Heart right ventricle (tissue), 16 donors: ENCODE data around the gene SLC6A8. TPM values are rescaled to one million over a fixed set of nuclear protein-coding genes. Genes with fewer than 3 reads are reported as not detected.

Experiments
- ATAC-seq, 8 donors: fragments of 200-7000 bp; cut with Tn5 transposase; one replicate each; pipeline ENCODE4 v1.9.1; 2020; ENCODE audit warnings: mild to moderate bottlenecking in 8 of 8, moderate library complexity in 8 of 8, moderate number of reproducible peaks in 1 of 8
- DNase-seq, 2 donors: peaks; one replicate each; pipeline ENCODE4 v3.0.0-alpha.2; 2020
- H3K27ac ChIP-seq, 10 donors: fragments of 200-600 bp; sonication (generic) in 2 of 10; one replicate each; pipeline versions ENCODE4 v1.5.0 to v1.8.0; 2020 to 2022; ENCODE audit warnings: mild to moderate bottlenecking in 3 of 10
- H3K27me3 ChIP-seq, 7 donors: fragments of 200-600 bp; one replicate each; pipeline ENCODE4 v1.8.0; 2021 to 2022; ENCODE audit warnings: mild to moderate bottlenecking in 2 of 7
- H3K36me3 ChIP-seq, 9 donors: fragments of 200-600 bp; sonication (generic) in 1 of 9; one replicate each; pipeline versions ENCODE4 v1.5.0 to v1.8.0; 2020 to 2022; ENCODE audit warnings: mild to moderate bottlenecking in 2 of 9
- H3K4me1 ChIP-seq, 9 donors: fragments of 200-600 bp; sonication (generic) in 1 of 9; one replicate each; pipeline versions ENCODE4 v1.5.0 to v1.8.0; 2020 to 2022; ENCODE audit warnings: mild to moderate bottlenecking in 4 of 9
- H3K4me3 ChIP-seq, 10 donors: fragments of 200-600 bp; sonication (generic) in 2 of 10; one replicate each; pipeline versions ENCODE4 v1.5.0 to v1.8.0; 2020 to 2022; ENCODE audit warnings: mild to moderate bottlenecking in 7 of 10, moderate library complexity in 2 of 10
- H3K9me3 ChIP-seq, 11 donors: fragments of 200-600 bp in 10 of 11; sonication (generic) in 2 of 11; one replicate each; pipeline versions ENCODE4 v1.5.0 to v1.8.0; 2013 to 2022; ENCODE audit warnings: mild to moderate bottlenecking in 2 of 11, control low read depth in 1 of 11, moderate library complexity in 1 of 11
- CTCF ChIP-seq, 9 donors: fragments of 200-600 bp; sonication (generic) in 2 of 9; IDR thresholded peaks; one replicate each; pipeline versions ENCODE4 v1.5.0 to v1.8.0; 2021 to 2022; ENCODE audit warnings: antibody characterized with exemption in 9 of 9, mild to moderate bottlenecking in 5 of 9, moderate library complexity in 1 of 9
- whole genome bisulfite sequencing, 2 donors: extraction: QIAGEN DNeasy Blood & Tissue Kit; methylation state at CpG; one replicate each; pipeline ENCODE4 v1.1.7; 2013; ENCODE audit warnings: inconsistent platforms in 1 of 2; 5-methylcytosine and 5-hydroxymethylcytosine counted together
- intact Hi-C, 10 donors: fragments of 100-400 bp; cut with DNase I; formaldehyde crosslinking; loops; one replicate each; pipeline versions ENCODE4 v1.11.1 to v1.14.2; 2022
- polyA plus RNA-seq, 2 donors: library from polyadenylated mRNA; stranded (reverse); fragments of 200-250 nt; gene quantifications; one replicate each; pipeline ENCODE4 v1.2.3, GENCODE V29; 2013
- total RNA-seq, 10 donors: library from RNA; stranded (reverse); fragmentation: NEBNext Ultra II Directional in 3 of 10; extraction: Animal tissue kit (Norgen Biotek cat#: 25700) in 3 of 10; gene quantifications; one replicate each; pipeline versions ENCODE4 v1.2.1 to v1.2.4, GENCODE V29; 2021 to 2023
- donor health status: Arrhythmogenic right ventricular cardiomyopathy.
- donor health status: ischemic (EF 13 %, LVEDD 7.1; RV severe dilation, severe dysfunction).
- donor health status: healthy with polysubstance abuse.
- donor health status: DM: no; HTN: yes; CAD: no.
- donor health status: DM: no; HTN: no; CAD: no.
- donor health status: ischemic (EF 25% LVEDD 6.9; RV normal size, moderate dysfunction).
- donor health status: ischemic (EF 25% LVEDD 5.7; RV mildly dilated, moderate dysfunction).
- donor health status: healthy.
- donor health status: DM: yes; HTN: yes; CAD: no.
- donor health status: Ischemic cardiomyopathy.
- donor health status: ischemic (EF 35%, LVEDD 5.7; RV mildly dilated, moderate dysfunction).
- donor health status: nonischemic (EF 11% LVEDD 7.7; RV severe dilation, severe dysfunction).
- donor health status: DM: yes; HTN: yes; CAD: no.
- donor health status: PGD.
- donor health status: ischemic (EF 29% LVEDD 5.4; RV normal size, mild dysfunction).
- donor health status: nonischemic (EF 23%, LVEDD 6.1; RV moderate dilation, normal function).

Gene SLC6A8
- total and polyA plus RNA-seq, 12 donors: 128 to 238 (median 176) TPM

GRCh38 chrX:153643431-153644351 lies 44.0 kb upstream of the SLC6A8 start:
- Histone ChIP-seq H3K27me3 (peaks cover 0 to 91% (median 60%) of the 10 kb centered on the region in 7 donors), H3K9me3 (no peaks in the 10 kb centered on the region), H3K4me3 (peak overlapping the region in 3 of 10 donors; percentile 7 to 33 (median 18)), H3K4me1 (peaks cover 0 to 30% (median 7%) of the 10 kb centered on the region in 9 donors), H3K36me3 (no peaks in the 10 kb centered on the region), H3K27ac (no peak overlapping the region)
- ATAC-seq (no peak), DNase-seq (no peak)
- intact Hi-C loops: loop anchor here in 1 of 10 donors (10.0 kb wide), 1 partner anchor 89 kb away; no protein-coding TSS in a partner anchor
- WGBS, 2 donors: 1% methylated on average over 30 to 69 of the region's 84 CpGs
- peak in 2 of 9 donors; percentile 10 to 25 for TF ChIP-seq CTCF (IDR thresholded peaks at IDR 0.05)

- Histone ChIP-seq H3K9me3 (no peaks in the 10 kb centered on the region), H3K4me1 (peaks cover 0 to 30% (median 7%) of the 10 kb centered on the region in 9 donors), H3K27ac (no peak overlapping the region), H3K27me3 (peaks cover 0 to 92% (median 67%) of the 10 kb centered on the region in 7 donors), H3K36me3 (no peaks in the 10 kb centered on the region), H3K4me3 (no peak overlapping the region)
- TF ChIP-seq CTCF (IDR thresholded peaks at IDR 0.05): no peak
- WGBS, 2 donors: 5 to 13% methylated on average over 13 to 46 of the region's 46 CpGs
- intact Hi-C loops: loop anchor here in 1 of 10 donors (10.0 kb wide), 1 partner anchor 90 kb away; no protein-coding TSS in a partner anchor
- DNase-seq (no peak), ATAC-seq (no peak)
Observed at GRCh38 chrX:153644356-153645125, 43.2 kb upstream of the SLC6A8 start.

GRCh38 chrX:153645151-153645550 lies 42.6 kb upstream of the SLC6A8 start:
- Histone ChIP-seq H3K4me3 (no peak overlapping the region), H3K9me3 (no peaks in the 10 kb centered on the region), H3K36me3 (no peaks in the 10 kb centered on the region), H3K27me3 (peaks cover 0 to 89% (median 67%) of the 10 kb centered on the region in 7 donors), H3K27ac (no peak overlapping the region), H3K4me1 (peaks cover 0 to 30% (median 7%) of the 10 kb centered on the region in 9 donors)
- TF ChIP-seq CTCF (IDR thresholded peaks at IDR 0.05): no peak
- ATAC-seq (no peak), DNase-seq (no peak)
- 50 to 63% methylated on average over 2 to 6 of the region's 6 CpGs for WGBS, 2 donors
- intact Hi-C loops: loop anchor here in 1 of 10 donors (10.0 kb wide), 1 partner anchor 90 kb away; no protein-coding TSS in a partner anchor

- intact Hi-C loops: loop anchor here in 1 of 10 donors (10.0 kb wide), 1 partner anchor 91 kb away; no protein-coding TSS in a partner anchor
- Histone ChIP-seq H3K9me3 (no peaks in the 10 kb centered on the region), H3K27me3 (peaks cover 0 to 83% (median 67%) of the 10 kb centered on the region in 7 donors), H3K4me1 (peaks cover 0 to 30% (median 7%) of the 10 kb centered on the region in 9 donors), H3K27ac (no peak overlapping the region), H3K4me3 (no peak overlapping the region), H3K36me3 (no peaks in the 10 kb centered on the region)
- no peak for TF ChIP-seq CTCF (IDR thresholded peaks at IDR 0.05)
- 54 to 61% methylated on average over 10 of the region's 10 CpGs for WGBS, 2 donors
- ATAC-seq (no peak), DNase-seq (no peak)
Observed at GRCh38 chrX:153645921-153646488, 41.7 kb upstream of the SLC6A8 start.
